CD4-positive, CD25-positive, alpha-beta regulatory T cell (primary cell): ENCODE data around the gene BAZ2B. TPM values are rescaled to one million over a fixed set of nuclear protein-coding genes. Genes with fewer than 3 reads are reported as not detected.

Experiments
- ATAC-seq, 2 donors: fragments of 150-1000 bp; cut with Tn5 transposase; one replicate each; pipeline ENCODE4 v1.10.0; 2021; ENCODE audit warnings: low read depth in 2 of 2, moderate number of reproducible peaks in 2 of 2, moderate library complexity in 1 of 2
- DNase-seq, 3 donors: peaks; one replicate each; pipeline versions ENCODE4 v3.0.0 to v3.0.0-alpha.2; 2012 to 2022; ENCODE audit warnings: mixed read lengths in 1 of 3
- H3K27ac ChIP-seq: one replicate; pipeline ENCODE4 v1.7.0; 2013; ENCODE audit warnings: mild to moderate bottlenecking, low read length; ENCODE audit not compliant: insufficient read depth, poor library complexity, severe bottlenecking
- H3K27me3 ChIP-seq: one replicate; pipeline ENCODE4 v1.7.0; 2013; ENCODE audit warnings: low read length; ENCODE audit not compliant: control insufficient read depth, insufficient read depth
- H3K36me3 ChIP-seq: one replicate; pipeline ENCODE4 v1.7.0; 2013; ENCODE audit warnings: mild to moderate bottlenecking, low read length, moderate library complexity; ENCODE audit not compliant: control insufficient read depth, insufficient read depth
- H3K4me1 ChIP-seq: 2 replicates; pipeline ENCODE4 v1.7.0; 2013; ENCODE audit warnings: mild to moderate bottlenecking, low read length; ENCODE audit not compliant: insufficient read depth, control insufficient read depth, poor library complexity, severe bottlenecking
- H3K4me3 ChIP-seq: one replicate; pipeline ENCODE4 v1.7.0; 2013; ENCODE audit warnings: low read depth, mild to moderate bottlenecking, low read length, moderate library complexity
- H3K9me3 ChIP-seq, 2 experiments: 1 replicate in 1 of 2; 2 replicates in 1 of 2; pipeline ENCODE4 v1.7.0; 2013; ENCODE audit warnings: low read length in 2 of 2, mild to moderate bottlenecking in 1 of 2, moderate library complexity in 1 of 2; ENCODE audit not compliant: control insufficient read depth in 2 of 2
- H3K27ac Mint-ChIP-seq, 3 donors: one replicate each; pipeline ENCODE4 v1.8.0; 2020 to 2022; ENCODE audit warnings: mild to moderate bottlenecking in 3 of 3, mixed read lengths in 3 of 3, moderate library complexity in 2 of 3
- H3K27me3 Mint-ChIP-seq: one replicate; pipeline ENCODE4 v1.8.0; 2022; ENCODE audit warnings: mild to moderate bottlenecking, mixed read lengths
- H3K36me3 Mint-ChIP-seq: one replicate; pipeline ENCODE4 v1.8.0; 2020; ENCODE audit warnings: mixed read lengths
- H3K4me1 Mint-ChIP-seq, 4 donors: one replicate each; pipeline ENCODE4 v1.8.0; 2020 to 2022; ENCODE audit warnings: mixed read lengths in 4 of 4, mild to moderate bottlenecking in 1 of 4
- H3K4me3 Mint-ChIP-seq, 4 donors: one replicate each; pipeline ENCODE4 v1.8.0; 2020 to 2022; ENCODE audit warnings: mild to moderate bottlenecking in 4 of 4, mixed read lengths in 4 of 4, moderate library complexity in 3 of 4
- H3K9me3 Mint-ChIP-seq, 7 donors: one replicate each; pipeline ENCODE4 v1.8.0; 2020 to 2022; ENCODE audit warnings: mixed read lengths in 7 of 7, mild to moderate bottlenecking in 3 of 7, moderate library complexity in 2 of 7
- polyA plus RNA-seq, 4 donors: library from polyadenylated mRNA; unstranded; fragments of 300-500 nt; fragmentation: Illumina TruSeq; gene quantifications; one replicate each; pipeline ENCODE4 v1.2.3, GENCODE V29; 2021
- total RNA-seq: library from RNA; stranded (reverse); gene quantifications from one replicate; pipeline ENCODE4 v1.2.3, GENCODE V29; 2022

BAZ2B gene
- total and polyA plus RNA-seq, 5 donors from 2014 or later = 7.8 to 39.6 (median 9.6) TPM

- H3K4me3 Mint-ChIP-seq = no peak overlapping the region
- H3K27ac Mint-ChIP-seq = no peak overlapping the region
- Histone ChIP-seq H3K4me3 (no peak overlapping the region), H3K4me1 (no peaks in the 10 kb centered on the region), H3K27me3 (no peaks in the 10 kb centered on the region), H3K9me3 (no peaks in the 10 kb centered on the region), H3K27ac (no peak overlapping the region), H3K36me3 (no peaks in the 10 kb centered on the region)
- ATAC-seq = no peak
- H3K27me3 Mint-ChIP-seq = no peaks in the 10 kb centered on the region
- no peak for DNase-seq
- H3K9me3 Mint-ChIP-seq = peaks cover 0 to 9% (median 5%) of the 10 kb centered on the region in 7 donors
- peaks cover 5% of the 10 kb centered on the region for H3K36me3 Mint-ChIP-seq
- H3K4me1 Mint-ChIP-seq = no peaks in the 10 kb centered on the region
Measured at GRCh38 chr2:159648643-159649042, 32.3 kb upstream of the BAZ2B start.

- DNase-seq (no peak), ATAC-seq (no peak)
- H3K4me1 ChIP-seq = no peaks in the 10 kb centered on the region
- no peaks in the 10 kb centered on the region for H3K36me3 ChIP-seq
- Mint-ChIP-seq H3K27ac (no peak overlapping the region), H3K4me1 (no peaks in the 10 kb centered on the region), H3K36me3 (peaks cover 5% of the 10 kb centered on the region), H3K4me3 (no peak overlapping the region), H3K9me3 (peaks cover 0 to 13% (median 5%) of the 10 kb centered on the region in 7 donors), H3K27me3 (no peaks in the 10 kb centered on the region)
- no peak overlapping the region for H3K4me3 ChIP-seq
- no peaks in the 10 kb centered on the region for H3K9me3 ChIP-seq
- no peak overlapping the region for H3K27ac ChIP-seq
- H3K27me3 ChIP-seq = no peaks in the 10 kb centered on the region
Measured at GRCh38 chr2:159647667-159648066, 31.3 kb upstream of the BAZ2B start.

- Mint-ChIP-seq H3K36me3 (peaks cover 10% of the 10 kb centered on the region), H3K9me3 (peaks cover 0 to 7% (median 2%) of the 10 kb centered on the region in 7 donors), H3K4me1 (no peaks in the 10 kb centered on the region), H3K4me3 (no peak overlapping the region), H3K27ac (no peak overlapping the region), H3K27me3 (no peaks in the 10 kb centered on the region)
- no peaks in the 10 kb centered on the region for H3K36me3 ChIP-seq
- no peaks in the 10 kb centered on the region for H3K27me3 ChIP-seq
- H3K27ac ChIP-seq = no peak overlapping the region
- ATAC-seq (no peak), DNase-seq (no peak)
- no peak overlapping the region for H3K4me3 ChIP-seq
- H3K9me3 ChIP-seq = no peaks in the 10 kb centered on the region
- H3K4me1 ChIP-seq = no peaks in the 10 kb centered on the region
Measured at GRCh38 chr2:159640176-159640575, 23.8 kb upstream of the BAZ2B start.

GRCh38 chr2:159639712-159640111 is 23.4 kb upstream of the BAZ2B start:
- no peak overlapping the region for H3K27ac Mint-ChIP-seq
- DNase-seq (no peak), ATAC-seq (no peak)
- H3K9me3 ChIP-seq = no peaks in the 10 kb centered on the region
- H3K27me3 Mint-ChIP-seq = no peaks in the 10 kb centered on the region
- H3K4me3 Mint-ChIP-seq = no peak overlapping the region
- no peaks in the 10 kb centered on the region for H3K27me3 ChIP-seq
- peaks cover 0 to 7% (median 2%) of the 10 kb centered on the region in 7 donors for H3K9me3 Mint-ChIP-seq
- H3K4me1 Mint-ChIP-seq = no peaks in the 10 kb centered on the region
- no peaks in the 10 kb centered on the region for H3K4me1 ChIP-seq
- H3K4me3 ChIP-seq = no peak overlapping the region
- no peaks in the 10 kb centered on the region for H3K36me3 ChIP-seq
- no peak overlapping the region for H3K27ac ChIP-seq
- H3K36me3 Mint-ChIP-seq = peaks cover 10% of the 10 kb centered on the region

GRCh38 chr2:159639071-159639470 is 22.7 kb upstream of the BAZ2B start:
- H3K27me3 Mint-ChIP-seq = no peaks in the 10 kb centered on the region
- H3K9me3 Mint-ChIP-seq = peaks cover 0 to 7% (median 2%) of the 10 kb centered on the region in 7 donors
- Histone ChIP-seq H3K4me3 (no peak overlapping the region), H3K9me3 (no peaks in the 10 kb centered on the region), H3K36me3 (no peaks in the 10 kb centered on the region), H3K27me3 (no peaks in the 10 kb centered on the region), H3K27ac (no peak overlapping the region), H3K4me1 (no peaks in the 10 kb centered on the region)
- H3K27ac Mint-ChIP-seq = no peak overlapping the region
- ATAC-seq (no peak), DNase-seq (no peak)
- H3K4me1 Mint-ChIP-seq = no peaks in the 10 kb centered on the region
- peaks cover 10% of the 10 kb centered on the region for H3K36me3 Mint-ChIP-seq
- H3K4me3 Mint-ChIP-seq = no peak overlapping the region

GRCh38 chr2:159637988-159638501 is 21.7 kb upstream of the BAZ2B start:
- no peaks in the 10 kb centered on the region for H3K9me3 ChIP-seq
- ATAC-seq = no peak
- H3K27ac Mint-ChIP-seq = no peak overlapping the region
- no peak overlapping the region for H3K4me3 Mint-ChIP-seq
- no peaks in the 10 kb centered on the region for H3K27me3 ChIP-seq
- no peak for DNase-seq
- H3K27ac ChIP-seq = no peak overlapping the region
- no peaks in the 10 kb centered on the region for H3K36me3 ChIP-seq
- no peaks in the 10 kb centered on the region for H3K4me1 ChIP-seq
- peaks cover 10% of the 10 kb centered on the region for H3K36me3 Mint-ChIP-seq
- peaks cover 0 to 4% (median 2%) of the 10 kb centered on the region in 7 donors for H3K9me3 Mint-ChIP-seq
- H3K4me3 ChIP-seq = no peak overlapping the region
- no peaks in the 10 kb centered on the region for H3K4me1 Mint-ChIP-seq
- H3K27me3 Mint-ChIP-seq = no peaks in the 10 kb centered on the region

- Mint-ChIP-seq H3K36me3 (peaks cover 10% of the 10 kb centered on the region), H3K9me3 (peaks cover 0 to 3% (median 1%) of the 10 kb centered on the region in 7 donors), H3K4me3 (no peak overlapping the region), H3K27me3 (no peaks in the 10 kb centered on the region), H3K27ac (no peak overlapping the region), H3K4me1 (no peaks in the 10 kb centered on the region)
- no peak overlapping the region for H3K4me3 ChIP-seq
- no peaks in the 10 kb centered on the region for H3K27me3 ChIP-seq
- ATAC-seq = no peak
- DNase-seq = no peak
- no peaks in the 10 kb centered on the region for H3K36me3 ChIP-seq
- H3K4me1 ChIP-seq = no peaks in the 10 kb centered on the region
- no peak overlapping the region for H3K27ac ChIP-seq
- H3K9me3 ChIP-seq = no peaks in the 10 kb centered on the region
Measured at GRCh38 chr2:159637240-159637639, 20.9 kb upstream of the BAZ2B start.

- H3K27ac ChIP-seq = no peak overlapping the region
- no peak for DNase-seq
- H3K4me3 Mint-ChIP-seq = no peak overlapping the region
Measured at GRCh38 chr2:159635006-159635789, 18.9 kb upstream of the BAZ2B start.

More at GRCh38 chr2:159635006-159635789, 18.9 kb upstream of the BAZ2B start:
- no peak for ATAC-seq
- Histone ChIP-seq H3K4me3 (no peak overlapping the region), H3K27me3 (no peaks in the 10 kb centered on the region), H3K36me3 (no peaks in the 10 kb centered on the region), H3K4me1 (no peaks in the 10 kb centered on the region), H3K9me3 (no peaks in the 10 kb centered on the region)
- H3K4me1 Mint-ChIP-seq = no peaks in the 10 kb centered on the region
- H3K9me3 Mint-ChIP-seq = peaks cover 0 to 3% (median 1%) of the 10 kb centered on the region in 7 donors
- no peaks in the 10 kb centered on the region for H3K27me3 Mint-ChIP-seq
- H3K36me3 Mint-ChIP-seq = peaks cover 10% of the 10 kb centered on the region
- H3K27ac Mint-ChIP-seq = no peak overlapping the region
